GM21723 (cell line): ENCODE results near the gene PCDHB3.
"Not testable (repeated sequence)": the region's sequence is repeated elsewhere in the genome, so short reads cannot be mapped to it uniquely, and the experiment has no call there.

Experiments
- ATAC-seq: cut with Tn5 transposase; IDR thresholded peaks from one replicate; pipeline ENCODE4 v1.9.1; 2021; ENCODE audit warnings: mild to moderate bottlenecking, moderate library complexity; ENCODE audit not compliant: unreplicated experiment

PCDHB3 gene

GRCh38 chr5:141135718-141136266, 35.5 kb downstream of the PCDHB3 start:
- ATAC-seq = no peak

- not testable (repeated sequence) for ATAC-seq
Measured at GRCh38 chr5:141137346-141137745, 37.1 kb downstream of the PCDHB3 start.

DNA sequence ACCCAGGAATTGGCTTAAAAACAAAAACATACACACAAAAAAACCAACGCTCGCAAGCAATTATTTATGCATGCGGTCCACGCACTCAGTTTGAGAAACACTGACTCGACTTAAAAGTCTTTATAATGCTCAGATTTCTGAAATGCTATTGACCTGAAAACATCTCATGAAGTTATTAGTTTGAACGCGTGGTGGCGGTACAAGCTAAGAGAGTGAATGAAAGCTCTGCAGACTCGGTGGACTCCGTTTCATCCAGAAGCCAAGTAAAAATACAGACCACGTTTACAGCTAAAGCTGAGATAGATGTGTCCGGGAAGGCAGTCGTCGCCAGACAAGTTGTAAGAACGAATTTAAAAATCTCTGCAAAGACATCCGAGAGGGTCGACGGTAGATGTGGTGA, 49.5 kb downstream of the PCDHB3 start, which contains the start of gene PCDHB6:
TSS of gene PCDHB6 (plus strand) at position 246 of the 400 bp plus-strand sequence. CDS start 201 bp downstream, outside the sequence.
- no peak for ATAC-seq

DNA sequence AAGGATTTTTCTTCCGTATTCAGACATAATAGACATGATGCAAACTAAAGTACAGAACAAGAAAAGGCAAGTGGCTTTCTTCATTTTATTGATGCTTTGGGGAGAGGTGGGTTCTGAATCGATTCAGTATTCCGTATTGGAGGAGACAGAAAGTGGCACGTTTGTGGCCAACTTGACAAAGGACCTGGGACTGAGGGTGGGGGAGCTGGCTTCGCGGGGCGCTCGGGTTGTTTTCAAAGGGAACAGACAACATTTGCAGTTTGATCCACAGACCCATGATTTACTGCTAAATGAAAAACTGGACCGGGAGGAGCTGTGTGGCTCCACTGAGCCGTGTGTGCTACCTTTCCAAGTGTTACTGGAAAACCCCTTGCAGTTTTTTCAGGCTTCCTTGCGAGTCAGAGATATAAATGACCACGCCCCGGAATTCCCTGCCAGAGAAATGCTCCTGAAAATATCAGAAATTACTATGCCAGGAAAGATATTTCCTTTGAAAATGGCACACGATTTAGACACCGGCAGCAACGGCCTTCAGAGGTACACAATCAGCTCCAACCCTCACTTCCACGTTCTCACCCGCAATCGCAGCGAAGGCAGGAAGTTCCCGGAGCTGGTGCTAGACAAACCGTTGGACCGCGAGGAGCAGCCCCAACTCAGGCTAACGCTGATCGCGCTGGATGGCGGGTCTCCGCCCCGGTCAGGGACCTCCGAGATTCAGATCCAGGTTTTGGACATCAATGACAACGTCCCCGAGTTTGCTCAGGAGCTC, 50.1 kb downstream of the PCDHB3 start:
- ATAC-seq = no peak

GRCh38 chr5:141150993-141151325, 50.7 kb downstream of the PCDHB3 start:
- no peak for ATAC-seq

DNA sequence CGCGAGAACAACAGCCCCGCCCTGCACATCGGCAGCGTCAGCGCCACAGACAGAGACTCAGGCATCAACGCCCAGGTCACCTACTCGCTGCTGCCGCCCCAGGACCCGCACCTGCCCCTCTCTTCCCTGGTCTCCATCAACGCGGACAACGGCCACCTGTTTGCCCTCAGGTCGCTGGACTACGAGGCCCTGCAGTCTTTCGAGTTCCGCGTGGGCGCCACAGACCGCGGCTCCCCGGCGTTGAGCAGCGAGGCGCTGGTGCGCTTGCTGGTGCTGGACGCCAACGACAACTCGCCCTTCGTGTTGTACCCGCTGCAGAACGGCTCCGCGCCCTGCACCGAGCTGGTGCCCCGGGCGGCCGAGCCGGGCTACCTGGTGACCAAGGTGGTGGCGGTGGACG, 51.4 kb downstream of the PCDHB3 start:
- ATAC-seq = not testable (repeated sequence)

- not testable (repeated sequence) for ATAC-seq
Measured at GRCh38 chr5:141152096-141152495, 51.8 kb downstream of the PCDHB3 start.
